K562 (cell line): ENCODE measurements around the gene SRL. TPM values are rescaled to one million over a fixed set of nuclear protein-coding genes. Genes with fewer than 3 reads are reported as not detected.

Experiments
- CEBPG ChIP-seq, 3 experiments: fragments of 200-800 bp in 1 of 3; sonication (Bioruptor generic) in 1 of 3; sonication (generic) in 1 of 3; formaldehyde crosslinking in 1 of 3; IDR thresholded peaks in 2 of 3; conservative IDR thresholded peaks in 1 of 3; 2 replicates each; pipeline versions ENCODE4 v1.6.1 to v1.8.0; 2016 to 2022; ENCODE audit warnings: missing compliant biosample characterization in 2 of 3, missing genetic modification characterization in 2 of 3, mild to moderate bottlenecking in 1 of 3, missing genetic modification reagents in 1 of 3
- DPF2 ChIP-seq: fragments of 450-650 bp; IDR thresholded peaks from 2 replicates; pipeline ENCODE4 v1.6.1; 2016
- ETV1 ChIP-seq: fragments of 450-650 bp; conservative IDR thresholded peaks from 2 replicates; pipeline ENCODE4 v1.6.1; 2016; ENCODE audit warnings: missing genetic modification characterization, control low read depth, low read depth, missing compliant biosample characterization
- NFYB ChIP-seq: IDR thresholded peaks from 2 replicates; pipeline ENCODE4 v1.6.1; 2011; ENCODE audit warnings: mild to moderate bottlenecking, moderate library complexity; ENCODE audit not compliant: insufficient read length; ENCODE audit errors: extremely low read depth
- RAD21 ChIP-seq, 2 experiments: fragments of 250-450 bp in 1 of 2; fragments of 450-650 bp in 1 of 2; sonication (Bioruptor Pico) in 1 of 2; formaldehyde crosslinking in 1 of 2; IDR thresholded peaks in 1 of 2; conservative IDR thresholded peaks in 1 of 2; 2 replicates each; pipeline versions ENCODE4 v1.4.0 to v1.8.0; 2020 to 2022; ENCODE audit warnings: mild to moderate bottlenecking in 2 of 2, moderate library complexity in 1 of 2
- TEAD1 ChIP-seq, 2 experiments: fragments of 450-650 bp in 1 of 2; sonication (generic) in 1 of 2; formaldehyde crosslinking; IDR thresholded peaks; 2 replicates each; pipeline versions ENCODE4 v1.4.0 to v1.8.0; 2020 to 2022; ENCODE audit warnings: mild to moderate bottlenecking in 2 of 2, missing genetic modification reagents in 1 of 2
- TEAD4 ChIP-seq, 2 experiments: sonication (generic) in 1 of 2; formaldehyde crosslinking in 1 of 2; IDR thresholded peaks; 2 replicates each; pipeline versions ENCODE4 v1.6.1 to v1.8.0; 2012 to 2022; ENCODE audit warnings: borderline replicate concordance in 1 of 2, inconsistent platforms in 1 of 2, low read length in 1 of 2, mild to moderate bottlenecking in 1 of 2, missing genetic modification reagents in 1 of 2
- polyA plus RNA-seq, 8 experiments: library from polyadenylated mRNA; depleted of rRNA in 4 of 8; stranded (reverse) in 5 of 8; unstranded in 3 of 8; fragments of >200 nt; fragmentation: Nextera tagmentation in 2 of 8; fragmentation: Illumina TruSeq in 1 of 8; extraction: Ambion mirVana in 2 of 8; extraction: Trizol in 1 of 8; gene quantifications; 2 replicates each; pipeline versions ENCODE4 v1.2.1 to v1.2.3, GENCODE V29; 2011 to 2014; ENCODE audit warnings: inconsistent platforms in 1 of 8, missing spikeins in 1 of 8
- total RNA-seq, 7 experiments: library from RNA; depleted of rRNA in 6 of 7; stranded (reverse); fragments of >200 nt in 6 of 7; fragmentation: Illumina TruSeq in 2 of 7; extraction: Trizol in 2 of 7; gene quantifications; 2 replicates each; pipeline versions ENCODE4 v1.2.1 to v1.2.3, GENCODE V29; 2011 to 2021; ENCODE audit warnings: low replicate concordance in 1 of 7
- TF ChIP-seq, protein P1 (sequence below), 3 experiments: IDR thresholded peaks in 2 of 3; conservative IDR thresholded peaks in 1 of 3; 2 replicates each; pipeline ENCODE4 v1.5.1; 2011 to 2012; ENCODE audit warnings: low read length in 3 of 3, mild to moderate bottlenecking in 3 of 3, control low read depth in 2 of 3, improper control_type of control experiment in 1 of 3, inconsistent platforms in 1 of 3, low read depth in 1 of 3, mixed read lengths in 1 of 3, moderate library complexity in 1 of 3; ENCODE audit not compliant: insufficient read depth in 2 of 3
- TF ChIP-seq, protein P2 (sequence below), 2 experiments: fragments of 450-650 bp; IDR thresholded peaks; 2 replicates each; pipeline ENCODE4 v1.6.1; 2016; ENCODE audit warnings: mild to moderate bottlenecking in 2 of 2, borderline replicate concordance in 1 of 2, low read depth in 1 of 2, moderate library complexity in 1 of 2
- TF ChIP-seq, protein P3 (sequence below): sonication (generic); formaldehyde crosslinking; IDR thresholded peaks from 2 replicates; pipeline ENCODE4 v1.8.0; 2022; ENCODE audit warnings: missing genetic modification reagents, mild to moderate bottlenecking, moderate library complexity, borderline replicate concordance
- TF ChIP-seq, protein P4 (sequence below), 2 experiments: fragments of 450-650 bp in 1 of 2; sonication (generic) in 1 of 2; formaldehyde crosslinking; conservative IDR thresholded peaks; 2 replicates each; pipeline versions ENCODE4 v1.4.0 to v1.8.1; 2020 to 2022; ENCODE audit warnings: mild to moderate bottlenecking in 1 of 2, missing genetic modification reagents in 1 of 2

Gene SRL
- total and polyA plus RNA-seq, 9 of the 15 experiments (the other 6 are each of a cell fraction or from before 2014, with no cell fraction given): 0.01 TPM; not detected in 8

DNA sequence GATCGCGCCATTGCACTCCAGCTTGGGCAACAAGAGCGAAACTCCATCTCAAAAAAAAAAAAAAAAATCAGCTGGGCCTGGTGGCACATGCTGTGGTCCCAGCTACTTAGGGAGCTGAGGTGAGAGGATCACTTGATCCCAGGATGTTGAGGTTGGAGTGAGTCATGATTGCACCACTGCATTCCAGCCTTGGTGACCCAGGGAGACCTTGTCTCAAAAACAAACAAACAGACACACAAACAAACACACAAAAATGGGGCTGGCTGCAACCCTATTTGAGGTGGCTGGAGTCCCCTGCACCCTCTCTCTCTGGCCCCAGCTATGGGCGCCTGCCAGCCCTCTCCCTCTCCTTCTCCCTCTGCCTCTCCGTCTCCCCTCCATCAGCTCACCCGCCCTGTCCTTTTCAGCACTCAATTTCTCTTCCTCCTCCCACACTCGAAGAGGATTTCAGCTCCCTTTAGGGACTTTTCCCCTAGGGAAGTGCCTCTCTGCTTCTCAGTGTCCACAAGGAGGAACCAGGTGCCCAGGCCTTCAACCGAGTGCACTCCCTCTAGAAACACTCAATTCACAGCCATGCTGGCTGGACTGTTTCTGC lies 48.5 kb upstream of the SRL start (continued):
- peak; percentile 57; the same call in 1 of the 2 replicates for TF ChIP-seq TEAD4 (IDR thresholded peaks at IDR 0.05; ENCODE audit: low read length)
- TF ChIP-seq TEAD4 (CRISPR knock-in tag; IDR thresholded peaks at IDR 0.05; ENCODE audit: borderline replicate concordance): 0 out of 2 replicates have a peak, but pooled peaks have one; percentile 46
- TF ChIP-seq, protein P1, sequence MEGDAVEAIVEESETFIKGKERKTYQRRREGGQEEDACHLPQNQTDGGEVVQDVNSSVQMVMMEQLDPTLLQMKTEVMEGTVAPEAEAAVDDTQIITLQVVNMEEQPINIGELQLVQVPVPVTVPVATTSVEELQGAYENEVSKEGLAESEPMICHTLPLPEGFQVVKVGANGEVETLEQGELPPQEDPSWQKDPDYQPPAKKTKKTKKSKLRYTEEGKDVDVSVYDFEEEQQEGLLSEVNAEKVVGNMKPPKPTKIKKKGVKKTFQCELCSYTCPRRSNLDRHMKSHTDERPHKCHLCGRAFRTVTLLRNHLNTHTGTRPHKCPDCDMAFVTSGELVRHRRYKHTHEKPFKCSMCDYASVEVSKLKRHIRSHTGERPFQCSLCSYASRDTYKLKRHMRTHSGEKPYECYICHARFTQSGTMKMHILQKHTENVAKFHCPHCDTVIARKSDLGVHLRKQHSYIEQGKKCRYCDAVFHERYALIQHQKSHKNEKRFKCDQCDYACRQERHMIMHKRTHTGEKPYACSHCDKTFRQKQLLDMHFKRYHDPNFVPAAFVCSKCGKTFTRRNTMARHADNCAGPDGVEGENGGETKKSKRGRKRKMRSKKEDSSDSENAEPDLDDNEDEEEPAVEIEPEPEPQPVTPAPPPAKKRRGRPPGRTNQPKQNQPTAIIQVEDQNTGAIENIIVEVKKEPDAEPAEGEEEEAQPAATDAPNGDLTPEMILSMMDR (IDR thresholded peaks at IDR 0.05 in 2 of 3, conservative IDR thresholded peaks at IDR 0.05 in 1 of 3; ENCODE audit: insufficient read depth in 2 of 3, low read depth in 1 of 3, low read length in 3 of 3): peak in 2 of 3 experiments; percentile 31 to 40; a peak in 2 of 6 replicates
- peak; percentile 81 for TF ChIP-seq CEBPG (CRISPR knock-in tag; IDR thresholded peaks at IDR 0.05)
- TF ChIP-seq CEBPG (tag; conservative IDR thresholded peaks at IDR 0.05 in 1 of 2, IDR thresholded peaks at IDR 0.05 in 1 of 2): peak in 1 of 2 experiments; percentile 84; a peak in 2 of 4 replicates
- TF ChIP-seq NFYB: no peak
- TF ChIP-seq, protein P2, sequence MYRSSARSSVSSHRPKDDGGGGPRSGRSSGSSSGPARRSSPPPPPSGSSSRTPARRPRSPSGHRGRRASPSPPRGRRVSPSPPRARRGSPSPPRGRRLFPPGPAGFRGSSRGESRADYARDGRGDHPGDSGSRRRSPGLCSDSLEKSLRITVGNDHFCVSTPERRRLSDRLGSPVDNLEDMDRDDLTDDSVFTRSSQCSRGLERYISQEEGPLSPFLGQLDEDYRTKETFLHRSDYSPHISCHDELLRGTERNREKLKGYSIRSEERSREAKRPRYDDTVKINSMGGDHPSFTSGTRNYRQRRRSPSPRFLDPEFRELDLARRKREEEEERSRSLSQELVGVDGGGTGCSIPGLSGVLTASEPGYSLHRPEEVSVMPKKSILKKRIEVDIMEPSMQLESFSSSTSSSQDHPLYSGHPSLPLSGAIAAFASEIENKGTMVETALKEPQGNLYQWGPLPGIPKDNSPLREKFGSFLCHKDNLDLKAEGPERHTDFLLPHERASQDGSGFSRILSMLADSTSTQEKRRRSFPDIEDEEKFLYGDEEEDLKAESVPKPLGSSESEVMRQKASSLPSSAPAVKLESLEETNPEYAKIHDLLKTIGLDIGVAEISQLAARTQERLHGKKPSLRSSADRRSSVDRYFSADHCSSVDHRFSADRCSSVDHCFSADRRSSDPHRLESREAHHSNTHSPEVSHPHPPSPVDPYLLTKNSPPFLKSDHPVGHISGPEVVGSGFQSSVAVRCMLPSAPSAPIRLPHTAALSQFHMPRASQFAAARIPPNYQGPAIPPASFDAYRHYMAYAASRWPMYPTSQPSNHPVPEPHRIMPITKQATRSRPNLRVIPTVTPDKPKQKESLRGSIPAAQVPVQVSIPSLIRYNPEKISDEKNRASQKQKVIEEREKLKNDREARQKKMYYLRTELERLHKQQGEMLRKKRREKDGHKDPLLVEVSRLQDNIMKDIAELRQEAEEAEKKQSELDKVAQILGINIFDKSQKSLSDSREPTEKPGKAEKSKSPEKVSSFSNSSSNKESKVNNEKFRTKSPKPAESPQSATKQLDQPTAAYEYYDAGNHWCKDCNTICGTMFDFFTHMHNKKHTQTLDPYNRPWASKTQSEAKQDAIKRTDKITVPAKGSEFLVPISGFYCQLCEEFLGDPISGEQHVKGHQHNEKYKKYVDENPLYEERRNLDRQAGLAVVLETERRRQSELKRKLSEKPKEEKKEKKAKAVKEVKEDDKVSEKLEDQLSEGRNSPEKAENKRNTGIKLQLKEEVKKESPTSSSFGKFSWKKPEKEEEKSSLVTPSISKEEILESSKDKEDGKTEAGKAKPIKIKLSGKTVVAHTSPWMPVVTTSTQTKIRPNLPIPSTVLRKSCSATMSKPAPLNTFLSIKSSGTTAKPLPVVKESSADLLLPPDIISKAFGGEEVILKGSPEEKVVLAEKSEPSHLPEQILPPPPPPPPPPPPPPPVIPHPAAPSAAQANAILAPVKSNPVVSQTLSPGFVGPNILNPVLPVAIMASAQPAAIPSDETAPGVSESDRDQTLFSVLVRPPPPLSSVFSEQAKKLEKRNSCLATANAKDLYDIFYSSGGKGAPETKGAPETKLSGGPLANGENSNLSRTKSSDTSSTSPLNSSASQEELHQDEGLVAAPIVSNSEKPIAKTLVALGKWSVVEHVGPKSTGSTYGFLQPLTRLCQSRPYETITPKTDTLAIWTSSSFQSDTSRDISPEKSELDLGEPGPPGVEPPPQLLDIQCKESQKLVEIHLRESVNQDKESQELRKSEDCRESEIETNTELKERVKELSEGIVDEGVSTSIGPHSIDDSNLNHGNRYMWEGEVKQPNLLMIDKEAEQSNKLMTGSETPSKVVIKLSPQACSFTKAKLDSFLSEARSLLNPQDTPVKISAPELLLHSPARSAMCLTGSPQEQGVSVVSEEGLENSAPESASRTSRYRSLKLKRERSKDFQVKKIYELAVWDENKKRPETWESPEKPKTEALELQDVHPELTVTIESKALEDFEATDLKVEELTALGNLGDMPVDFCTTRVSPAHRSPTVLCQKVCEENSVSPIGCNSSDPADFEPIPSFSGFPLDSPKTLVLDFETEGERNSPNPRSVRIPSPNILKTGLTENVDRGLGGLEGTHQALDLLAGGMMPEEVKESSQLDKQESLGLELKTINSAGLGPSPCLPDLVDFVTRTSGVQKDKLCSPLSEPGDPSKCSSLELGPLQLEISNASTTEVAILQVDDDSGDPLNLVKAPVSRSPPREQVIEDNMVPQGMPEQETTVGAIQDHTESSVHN (IDR thresholded peaks at IDR 0.05; ENCODE audit: borderline replicate concordance in 1 of 2, low read depth in 1 of 2): peak in 1 of 2 experiments; percentile 74; a peak in 2 of 4 replicates
- TF ChIP-seq ETV1 (tag): no peak
- peak in 1 of 2 experiments; percentile 93; a peak in 2 of 4 replicates for TF ChIP-seq TEAD1 (CRISPR knock-in tag; IDR thresholded peaks at IDR 0.05)
- TF ChIP-seq, protein P3, sequence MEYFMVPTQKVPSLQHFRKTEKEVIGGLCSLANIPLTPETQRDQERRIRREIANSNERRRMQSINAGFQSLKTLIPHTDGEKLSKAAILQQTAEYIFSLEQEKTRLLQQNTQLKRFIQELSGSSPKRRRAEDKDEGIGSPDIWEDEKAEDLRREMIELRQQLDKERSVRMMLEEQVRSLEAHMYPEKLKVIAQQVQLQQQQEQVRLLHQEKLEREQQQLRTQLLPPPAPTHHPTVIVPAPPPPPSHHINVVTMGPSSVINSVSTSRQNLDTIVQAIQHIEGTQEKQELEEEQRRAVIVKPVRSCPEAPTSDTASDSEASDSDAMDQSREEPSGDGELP (CRISPR knock-in tag): 0 out of 2 replicates have a peak, but pooled peaks have one; percentile 13
- 0 out of 2 replicates have a peak, but pooled peaks have one; percentile 29 for TF ChIP-seq DPF2
- TF ChIP-seq RAD21 (CRISPR knock-in tag; conservative IDR thresholded peaks at IDR 0.05 in 1 of 2, IDR thresholded peaks at IDR 0.05 in 1 of 2): 0 out of 4 replicates have a peak, but pooled peaks of 1 of the 2 experiments have one; percentile 22
- TF ChIP-seq, protein P4, sequence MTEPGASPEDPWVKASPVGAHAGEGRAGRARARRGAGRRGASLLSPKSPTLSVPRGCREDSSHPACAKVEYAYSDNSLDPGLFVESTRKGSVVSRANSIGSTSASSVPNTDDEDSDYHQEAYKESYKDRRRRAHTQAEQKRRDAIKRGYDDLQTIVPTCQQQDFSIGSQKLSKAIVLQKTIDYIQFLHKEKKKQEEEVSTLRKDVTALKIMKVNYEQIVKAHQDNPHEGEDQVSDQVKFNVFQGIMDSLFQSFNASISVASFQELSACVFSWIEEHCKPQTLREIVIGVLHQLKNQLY (CRISPR knock-in tag; conservative IDR thresholded peaks at IDR 0.05): no peak
